OCI-LY1 (cell line): Measurements from ENCODE around the gene ALKBH2.

Experiments
- H2AFZ ChIP-seq: fragments of 200-600 bp; sonication (generic), shearing (Covaris generic); 2 replicates; pipeline ENCODE4 v1.6.0; 2014; ENCODE audit warnings: antibody characterized with exemption, mild to moderate bottlenecking, low read length
- H3F3A ChIP-seq: fragments of 200-600 bp; sonication (generic), shearing (Covaris generic); 2 replicates; pipeline ENCODE4 v1.6.0; 2014; ENCODE audit warnings: mild to moderate bottlenecking, antibody characterized with exemption, low read length, moderate library complexity; ENCODE audit not compliant: insufficient read depth
- H3K27ac ChIP-seq: fragments of 200-600 bp; sonication (generic); 2 replicates; pipeline ENCODE4 v1.5.1; 2014; ENCODE audit warnings: low read length, mixed run types, mild to moderate bottlenecking, low read depth; ENCODE audit not compliant: poor library complexity, severe bottlenecking
- H3K27me3 ChIP-seq: fragments of 200-600 bp; sonication (generic); 2 replicates; pipeline ENCODE4 v1.6.0; 2014; ENCODE audit warnings: antibody characterized with exemption, mild to moderate bottlenecking, low read length, moderate library complexity; ENCODE audit not compliant: insufficient read depth
- H3K36me3 ChIP-seq: fragments of 200-600 bp; sonication (generic); 2 replicates; pipeline ENCODE4 v1.6.1; 2014; ENCODE audit warnings: mild to moderate bottlenecking, antibody characterized with exemption, low read length, moderate library complexity, mixed read lengths; ENCODE audit not compliant: insufficient read depth
- H3K4me1 ChIP-seq: fragments of 200-600 bp; sonication (generic); 2 replicates; pipeline ENCODE4 v1.5.1; 2014; ENCODE audit warnings: mild to moderate bottlenecking, low read length, moderate library complexity; ENCODE audit not compliant: insufficient read depth, severe bottlenecking
- H3K4me2 ChIP-seq: fragments of 200-600 bp; sonication (generic), shearing (Covaris generic); 2 replicates; pipeline ENCODE4 v1.6.1; 2014; ENCODE audit warnings: low read length
- H3K4me3 ChIP-seq: fragments of 200-600 bp; sonication (generic); 2 replicates; pipeline ENCODE4 v1.5.1; 2014; ENCODE audit warnings: low read length, low read depth, mild to moderate bottlenecking, mixed read lengths; ENCODE audit not compliant: poor library complexity, severe bottlenecking
- H3K79me2 ChIP-seq: fragments of 200-600 bp; shearing (Covaris generic); 2 replicates; pipeline ENCODE4 v1.6.1; 2016; ENCODE audit warnings: mixed run types, low read length, mixed read lengths; ENCODE audit not compliant: insufficient read depth
- H3K9ac ChIP-seq: fragments of 200-600 bp; sonication (generic), shearing (Covaris generic); 2 replicates; pipeline ENCODE4 v1.6.1; 2014; ENCODE audit warnings: mild to moderate bottlenecking, low read length, mixed read lengths
- H3K9me2 ChIP-seq: fragments of 200-600 bp; sonication (generic), shearing (Covaris generic); 2 replicates; pipeline ENCODE4 v1.6.1; 2014; ENCODE audit warnings: low read depth, mild to moderate bottlenecking, low read length, mixed read lengths
- H3K9me3 ChIP-seq: fragments of 200-600 bp; shearing (Covaris generic); 2 replicates; pipeline ENCODE4 v1.6.1; 2014; ENCODE audit warnings: low read length, mixed read lengths
- H4K20me1 ChIP-seq: fragments of 200-600 bp; sonication (generic), shearing (Covaris generic); 2 replicates; pipeline ENCODE4 v1.6.0; 2016; ENCODE audit warnings: mild to moderate bottlenecking, low read length; ENCODE audit not compliant: insufficient read depth
- EZH2 ChIP-seq: fragments of 200-600 bp; sonication (generic), shearing (Covaris generic); IDR thresholded peaks from 2 replicates; pipeline ENCODE4 v1.8.0; 2017; ENCODE audit warnings: borderline replicate concordance, mixed run types, mild to moderate bottlenecking, antibody characterized with exemption, low read length, moderate library complexity, mixed read lengths
- TF ChIP-seq, protein P1 (sequence below): fragments of 200-600 bp; sonication (generic), shearing (Covaris generic); IDR thresholded peaks from 2 replicates; pipeline ENCODE4 v1.5.1; 2017; ENCODE audit warnings: mild to moderate bottlenecking, antibody characterized with exemption, low read length, moderate library complexity, mixed read lengths

Gene ALKBH2

DNA sequence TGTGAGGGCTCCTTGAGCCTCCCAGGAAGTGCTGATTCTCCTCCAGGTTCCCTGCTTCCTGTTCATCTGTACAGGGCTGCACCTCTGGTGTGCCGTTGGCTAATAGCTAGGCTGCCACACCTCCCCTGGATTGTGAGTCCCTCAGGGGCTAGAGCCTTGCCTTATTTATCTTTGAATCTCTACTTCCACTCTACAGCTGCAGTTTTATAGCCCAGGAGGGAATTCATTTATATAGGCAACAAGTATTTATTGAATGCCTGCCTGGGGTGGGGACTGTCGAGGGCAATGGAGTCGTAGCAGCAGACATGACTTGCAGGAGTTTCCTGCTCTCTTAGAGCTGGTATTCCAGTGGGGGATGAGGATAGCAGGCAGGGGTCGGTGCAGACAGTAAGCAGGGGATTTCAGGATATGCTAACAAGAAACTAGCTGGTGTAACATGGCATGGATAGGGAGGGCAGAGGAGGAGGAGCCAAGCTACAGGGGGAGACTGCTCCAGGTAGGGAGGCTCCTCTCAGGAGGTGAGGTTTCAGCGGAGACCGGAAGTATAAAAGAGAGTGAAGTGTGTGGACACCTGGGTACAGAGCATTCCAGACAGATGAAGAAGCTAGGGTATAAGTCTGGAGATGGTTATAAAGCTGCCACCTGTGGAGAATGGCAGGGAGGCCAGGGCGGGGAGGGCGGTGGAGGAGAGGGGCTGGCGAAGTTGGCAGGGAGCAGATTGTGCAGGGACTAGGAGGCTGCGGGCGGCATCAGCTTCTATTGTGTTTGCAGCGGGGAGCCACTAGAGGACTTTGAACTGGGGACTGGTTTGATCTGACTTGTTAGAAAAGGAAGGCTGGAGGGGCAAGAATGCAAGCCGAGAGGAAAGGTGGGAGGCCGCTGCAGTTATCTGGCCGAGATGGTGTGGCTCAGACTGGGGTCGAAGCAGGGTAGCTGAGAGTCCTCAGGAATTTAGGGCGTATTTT, 23.7 kb downstream of the ALKBH2 start:
- Histone ChIP-seq H3K4me2 (no peak overlapping the region), H3F3A (no peaks in the 10 kb centered on the region), H3K9me2 (no peaks in the 10 kb centered on the region), H3K79me2 (no peaks in the 10 kb centered on the region), H2AFZ (no peak overlapping the region), H3K27ac (no peak overlapping the region), H3K4me3 (no peak overlapping the region), H3K36me3 (peaks cover 17% of the 10 kb centered on the region), H3K27me3 (no peaks in the 10 kb centered on the region), H3K4me1 (no peaks in the 10 kb centered on the region), H3K9me3 (no peaks in the 10 kb centered on the region), H4K20me1 (no peaks in the 10 kb centered on the region), H3K9ac (no peak overlapping the region)
- TF ChIP-seq EZH2: no peak
- TF ChIP-seq, protein P1, sequence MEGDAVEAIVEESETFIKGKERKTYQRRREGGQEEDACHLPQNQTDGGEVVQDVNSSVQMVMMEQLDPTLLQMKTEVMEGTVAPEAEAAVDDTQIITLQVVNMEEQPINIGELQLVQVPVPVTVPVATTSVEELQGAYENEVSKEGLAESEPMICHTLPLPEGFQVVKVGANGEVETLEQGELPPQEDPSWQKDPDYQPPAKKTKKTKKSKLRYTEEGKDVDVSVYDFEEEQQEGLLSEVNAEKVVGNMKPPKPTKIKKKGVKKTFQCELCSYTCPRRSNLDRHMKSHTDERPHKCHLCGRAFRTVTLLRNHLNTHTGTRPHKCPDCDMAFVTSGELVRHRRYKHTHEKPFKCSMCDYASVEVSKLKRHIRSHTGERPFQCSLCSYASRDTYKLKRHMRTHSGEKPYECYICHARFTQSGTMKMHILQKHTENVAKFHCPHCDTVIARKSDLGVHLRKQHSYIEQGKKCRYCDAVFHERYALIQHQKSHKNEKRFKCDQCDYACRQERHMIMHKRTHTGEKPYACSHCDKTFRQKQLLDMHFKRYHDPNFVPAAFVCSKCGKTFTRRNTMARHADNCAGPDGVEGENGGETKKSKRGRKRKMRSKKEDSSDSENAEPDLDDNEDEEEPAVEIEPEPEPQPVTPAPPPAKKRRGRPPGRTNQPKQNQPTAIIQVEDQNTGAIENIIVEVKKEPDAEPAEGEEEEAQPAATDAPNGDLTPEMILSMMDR: no peak

DNA sequence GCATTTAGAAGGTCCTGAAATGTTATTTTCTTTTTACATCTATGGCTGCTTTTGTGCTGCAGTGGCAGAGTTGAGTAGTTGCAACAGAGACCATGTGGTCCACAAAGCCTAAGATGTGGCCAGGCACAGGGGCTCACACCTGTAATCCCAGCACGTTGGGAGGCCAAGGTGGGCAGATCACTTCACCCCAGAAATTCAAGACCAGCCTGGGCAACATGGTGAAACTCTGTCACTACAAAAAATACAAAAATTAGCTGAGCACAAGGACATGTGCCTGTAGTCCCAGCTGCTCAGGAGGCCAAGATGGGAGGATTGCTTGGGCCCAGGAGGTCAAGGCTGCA, 27.4 kb downstream of the ALKBH2 start:
- TF ChIP-seq, protein P1: no peak
- TF ChIP-seq EZH2: no peak
- Histone ChIP-seq H3K36me3 (peaks cover 21% of the 10 kb centered on the region; the same call in 1 of the 2 replicates), H3K4me3 (no peak overlapping the region), H3K9ac (no peak overlapping the region), H3K4me1 (peaks cover 6% of the 10 kb centered on the region), H3K27me3 (no peaks in the 10 kb centered on the region), H3K27ac (no peak overlapping the region), H3K4me2 (no peak overlapping the region), H2AFZ (no peak overlapping the region), H4K20me1 (no peaks in the 10 kb centered on the region), H3F3A (no peaks in the 10 kb centered on the region), H3K79me2 (no peaks in the 10 kb centered on the region), H3K9me3 (no peaks in the 10 kb centered on the region), H3K9me2 (no peaks in the 10 kb centered on the region)

DNA sequence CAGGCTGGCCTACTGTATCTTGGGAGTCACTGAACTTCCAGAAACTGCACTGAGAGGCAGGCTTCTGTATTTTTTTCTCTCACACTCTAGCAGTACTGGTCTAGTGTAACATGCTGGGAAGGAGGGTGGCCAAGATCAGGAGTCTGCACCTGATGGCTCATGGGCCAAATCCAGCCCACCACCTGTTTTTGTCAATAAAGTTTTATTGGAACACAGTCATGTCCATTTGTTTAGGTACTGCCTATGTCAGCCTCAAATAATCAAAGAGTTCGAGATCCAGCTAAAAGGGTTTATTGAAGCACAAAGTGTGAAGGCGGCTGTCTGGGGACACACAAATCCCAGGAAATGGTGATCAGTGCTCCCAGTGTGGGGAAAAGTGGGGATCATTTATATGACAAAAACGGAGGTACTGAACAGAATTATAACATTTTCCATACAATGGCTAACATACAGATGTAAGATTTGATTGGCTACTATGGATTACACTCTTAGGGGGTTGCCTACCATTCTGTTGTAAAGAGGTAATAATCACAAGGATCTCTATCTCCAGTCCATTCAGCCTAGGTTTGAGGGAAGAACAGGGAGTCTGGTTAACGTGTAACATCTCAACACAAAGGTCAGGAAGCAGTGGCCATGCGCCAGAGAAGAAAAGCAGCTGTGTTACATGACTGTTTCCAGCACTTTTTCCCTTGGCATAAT, 28.0 kb downstream of the ALKBH2 start:
- no peak overlapping the region for H3K9ac ChIP-seq
- H3K4me2 ChIP-seq: no peak overlapping the region
- H3K36me3 ChIP-seq: peaks cover 21% of the 10 kb centered on the region; the same call in 1 of the 2 replicates
- no peaks in the 10 kb centered on the region for H3K79me2 ChIP-seq
- no peak overlapping the region for H3K4me3 ChIP-seq
- no peak overlapping the region for H3K27ac ChIP-seq
- peaks cover 6% of the 10 kb centered on the region for H3K4me1 ChIP-seq
- no peaks in the 10 kb centered on the region for H3K9me2 ChIP-seq
- H2AFZ ChIP-seq: no peak overlapping the region
- TF ChIP-seq, protein P1: no peak
- no peak for TF ChIP-seq EZH2
- no peaks in the 10 kb centered on the region for H3K9me3 ChIP-seq
- no peaks in the 10 kb centered on the region for H3K27me3 ChIP-seq
- H3F3A ChIP-seq: no peaks in the 10 kb centered on the region
- no peaks in the 10 kb centered on the region for H4K20me1 ChIP-seq
